ENCODE results near the gene PPP1R7. TPM values are rescaled to one million over a fixed set of nuclear protein-coding genes. Genes with fewer than 3 reads are reported as not detected.

PPP1R7 gene
- total RNA-seq, 1 experiment from 2014 or later: 45.4 TPM

DNA sequence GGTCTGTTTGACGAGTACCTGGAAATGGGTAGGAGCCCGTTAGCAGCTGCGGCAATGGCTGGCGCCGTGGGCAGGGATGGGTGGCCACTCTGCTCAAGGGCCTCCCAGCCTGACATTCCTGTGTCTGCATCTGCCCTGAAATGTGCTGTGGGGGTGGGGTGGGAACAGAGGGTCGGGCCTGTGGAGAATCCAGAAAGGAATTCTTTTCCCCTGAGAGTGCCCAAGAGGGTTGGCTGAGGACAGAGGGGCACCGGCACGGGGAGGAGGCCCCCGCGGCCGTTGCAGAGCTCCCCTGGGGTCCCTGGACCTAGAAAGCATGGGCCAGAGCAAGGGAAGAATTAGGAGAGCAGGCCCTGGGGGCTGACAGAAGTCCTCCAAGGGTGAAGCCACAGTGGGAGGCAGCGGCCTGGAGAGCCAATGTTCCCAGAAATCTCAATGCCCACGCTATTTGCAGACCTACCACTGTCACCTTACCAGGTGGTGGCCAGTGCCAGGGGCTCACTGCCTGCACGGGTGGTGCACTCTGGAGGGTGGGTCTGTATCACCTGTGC lies 66.0 kb downstream of the PPP1R7 start:
- ATAC-seq: no peak
- H3K4me1 ChIP-seq (ENCODE audit: control insufficient read depth in 1 of 2, insufficient read depth in 2 of 2, low read length in 2 of 2): peaks cover 7 to 9% of the 10 kb centered on the region in 2 experiments; a peak in 3 of 4 replicates
- TF ChIP-seq, protein P1, sequence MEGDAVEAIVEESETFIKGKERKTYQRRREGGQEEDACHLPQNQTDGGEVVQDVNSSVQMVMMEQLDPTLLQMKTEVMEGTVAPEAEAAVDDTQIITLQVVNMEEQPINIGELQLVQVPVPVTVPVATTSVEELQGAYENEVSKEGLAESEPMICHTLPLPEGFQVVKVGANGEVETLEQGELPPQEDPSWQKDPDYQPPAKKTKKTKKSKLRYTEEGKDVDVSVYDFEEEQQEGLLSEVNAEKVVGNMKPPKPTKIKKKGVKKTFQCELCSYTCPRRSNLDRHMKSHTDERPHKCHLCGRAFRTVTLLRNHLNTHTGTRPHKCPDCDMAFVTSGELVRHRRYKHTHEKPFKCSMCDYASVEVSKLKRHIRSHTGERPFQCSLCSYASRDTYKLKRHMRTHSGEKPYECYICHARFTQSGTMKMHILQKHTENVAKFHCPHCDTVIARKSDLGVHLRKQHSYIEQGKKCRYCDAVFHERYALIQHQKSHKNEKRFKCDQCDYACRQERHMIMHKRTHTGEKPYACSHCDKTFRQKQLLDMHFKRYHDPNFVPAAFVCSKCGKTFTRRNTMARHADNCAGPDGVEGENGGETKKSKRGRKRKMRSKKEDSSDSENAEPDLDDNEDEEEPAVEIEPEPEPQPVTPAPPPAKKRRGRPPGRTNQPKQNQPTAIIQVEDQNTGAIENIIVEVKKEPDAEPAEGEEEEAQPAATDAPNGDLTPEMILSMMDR (IDR thresholded peaks at IDR 0.05 in 2 of 3, conservative IDR thresholded peaks at IDR 0.05 in 1 of 3; ENCODE audit: borderline replicate concordance in 1 of 3, insufficient read depth in 1 of 3, low read depth in 2 of 3, low read length in 2 of 3): no peak
- TF ChIP-seq, protein P2, sequence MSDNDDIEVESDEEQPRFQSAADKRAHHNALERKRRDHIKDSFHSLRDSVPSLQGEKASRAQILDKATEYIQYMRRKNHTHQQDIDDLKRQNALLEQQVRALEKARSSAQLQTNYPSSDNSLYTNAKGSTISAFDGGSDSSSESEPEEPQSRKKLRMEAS (IDR thresholded peaks at IDR 0.05): no peak
- TF ChIP-seq EZH2 (IDR thresholded peaks at IDR 0.05) (no peak), ELF1 (IDR thresholded peaks at IDR 0.05; ENCODE audit: borderline replicate concordance, low read depth) (no peak), SRF (IDR thresholded peaks at IDR 0.05; ENCODE audit: low read depth) (no peak), YY1 (IDR thresholded peaks at IDR 0.05; ENCODE audit: extremely low read depth, insufficient replicate concordance, low read depth, low read length) (no peak), TCF7L2 (IDR thresholded peaks at IDR 0.05; ENCODE audit: borderline replicate concordance, extremely low read depth, insufficient read depth, insufficient read length) (no peak), POLR2AphosphoS5 (IDR thresholded peaks at IDR 0.05; ENCODE audit: low read depth, low read length) (no peak), EGR1 (IDR thresholded peaks at IDR 0.05; ENCODE audit: low read depth) (no peak), ZNF274 (IDR thresholded peaks at IDR 0.05; ENCODE audit: low read depth, low read length) (no peak), RAD21 (IDR thresholded peaks at IDR 0.05; ENCODE audit: low read depth) (no peak), EZH2phosphoT487 (IDR thresholded peaks at IDR 0.05; ENCODE audit: borderline replicate concordance) (no peak), SP1 (IDR thresholded peaks at IDR 0.05; ENCODE audit: low read depth) (no peak), POLR2A (IDR thresholded peaks at IDR 0.05; ENCODE audit: borderline replicate concordance, extremely low read depth, insufficient read depth, insufficient read length) (no peak)
- TF ChIP-seq, protein P3, sequence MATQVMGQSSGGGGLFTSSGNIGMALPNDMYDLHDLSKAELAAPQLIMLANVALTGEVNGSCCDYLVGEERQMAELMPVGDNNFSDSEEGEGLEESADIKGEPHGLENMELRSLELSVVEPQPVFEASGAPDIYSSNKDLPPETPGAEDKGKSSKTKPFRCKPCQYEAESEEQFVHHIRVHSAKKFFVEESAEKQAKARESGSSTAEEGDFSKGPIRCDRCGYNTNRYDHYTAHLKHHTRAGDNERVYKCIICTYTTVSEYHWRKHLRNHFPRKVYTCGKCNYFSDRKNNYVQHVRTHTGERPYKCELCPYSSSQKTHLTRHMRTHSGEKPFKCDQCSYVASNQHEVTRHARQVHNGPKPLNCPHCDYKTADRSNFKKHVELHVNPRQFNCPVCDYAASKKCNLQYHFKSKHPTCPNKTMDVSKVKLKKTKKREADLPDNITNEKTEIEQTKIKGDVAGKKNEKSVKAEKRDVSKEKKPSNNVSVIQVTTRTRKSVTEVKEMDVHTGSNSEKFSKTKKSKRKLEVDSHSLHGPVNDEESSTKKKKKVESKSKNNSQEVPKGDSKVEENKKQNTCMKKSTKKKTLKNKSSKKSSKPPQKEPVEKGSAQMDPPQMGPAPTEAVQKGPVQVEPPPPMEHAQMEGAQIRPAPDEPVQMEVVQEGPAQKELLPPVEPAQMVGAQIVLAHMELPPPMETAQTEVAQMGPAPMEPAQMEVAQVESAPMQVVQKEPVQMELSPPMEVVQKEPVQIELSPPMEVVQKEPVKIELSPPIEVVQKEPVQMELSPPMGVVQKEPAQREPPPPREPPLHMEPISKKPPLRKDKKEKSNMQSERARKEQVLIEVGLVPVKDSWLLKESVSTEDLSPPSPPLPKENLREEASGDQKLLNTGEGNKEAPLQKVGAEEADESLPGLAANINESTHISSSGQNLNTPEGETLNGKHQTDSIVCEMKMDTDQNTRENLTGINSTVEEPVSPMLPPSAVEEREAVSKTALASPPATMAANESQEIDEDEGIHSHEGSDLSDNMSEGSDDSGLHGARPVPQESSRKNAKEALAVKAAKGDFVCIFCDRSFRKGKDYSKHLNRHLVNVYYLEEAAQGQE (IDR thresholded peaks at IDR 0.05; ENCODE audit: low read depth): no peak
- TF ChIP-seq, protein P4, sequence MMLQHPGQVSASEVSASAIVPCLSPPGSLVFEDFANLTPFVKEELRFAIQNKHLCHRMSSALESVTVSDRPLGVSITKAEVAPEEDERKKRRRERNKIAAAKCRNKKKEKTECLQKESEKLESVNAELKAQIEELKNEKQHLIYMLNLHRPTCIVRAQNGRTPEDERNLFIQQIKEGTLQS (IDR thresholded peaks at IDR 0.05): no peak
- H3K27ac ChIP-seq (ENCODE audit: low read depth, low read length): no peak overlapping the region
- H3K4me2 ChIP-seq (ENCODE audit: low read length): no peak overlapping the region
- H3K9ac ChIP-seq (ENCODE audit: low read length): no peak overlapping the region
- H3K9me2 ChIP-seq (ENCODE audit: insufficient read depth): no peaks in the 10 kb centered on the region
- intact Hi-C loops (cut with micrococcal nuclease): no loop called here
- no peaks in the 10 kb centered on the region for H3K79me2 ChIP-seq (ENCODE audit: insufficient read depth, low read length)
- no peaks in the 10 kb centered on the region for H3K9me3 ChIP-seq (ENCODE audit: control insufficient read depth in 1 of 2, insufficient read depth in 1 of 2, low read depth in 1 of 2, low read length in 2 of 2)
- no peak for DNase-seq (ENCODE audit: low read depth, low spot score)
- no peaks in the 10 kb centered on the region for H4K20me1 ChIP-seq (ENCODE audit: insufficient read depth)
- no peak overlapping the region for H2AFZ ChIP-seq (ENCODE audit: low read depth, low read length, poor library complexity, severe bottlenecking)
- H3K4me3 ChIP-seq (replicated peaks in 1 of 2; ENCODE audit: low read depth in 1 of 2, low read length in 2 of 2): no peak overlapping the region
- POLR2A ChIA-PET: interaction anchor here (0.5 kb wide), 1 partner anchor 292 kb away, joined by 3 read pairs; no protein-coding TSS in a partner anchor
- H3K36me3 ChIP-seq (ENCODE audit: control insufficient read depth in 1 of 2, insufficient read depth in 2 of 2, low read length in 2 of 2): no peaks in the 10 kb centered on the region
- H3K27me3 ChIP-seq (ENCODE audit: insufficient read depth, low read length): no peaks in the 10 kb centered on the region
- RAD21 ChIA-PET (ENCODE audit: low non-redundant PET in 1 of 2, low total read pairs in 2 of 2, uncharacterized antibody in 2 of 2, unreplicated experiment in 2 of 2): no interaction called here
- CTCF ChIA-PET: no interaction called here
- no TSS peak for BruUV-seq (replicated peaks)

Measured in HCT116 (cell line).